ENCODE data around the gene ARAF.

DNA sequence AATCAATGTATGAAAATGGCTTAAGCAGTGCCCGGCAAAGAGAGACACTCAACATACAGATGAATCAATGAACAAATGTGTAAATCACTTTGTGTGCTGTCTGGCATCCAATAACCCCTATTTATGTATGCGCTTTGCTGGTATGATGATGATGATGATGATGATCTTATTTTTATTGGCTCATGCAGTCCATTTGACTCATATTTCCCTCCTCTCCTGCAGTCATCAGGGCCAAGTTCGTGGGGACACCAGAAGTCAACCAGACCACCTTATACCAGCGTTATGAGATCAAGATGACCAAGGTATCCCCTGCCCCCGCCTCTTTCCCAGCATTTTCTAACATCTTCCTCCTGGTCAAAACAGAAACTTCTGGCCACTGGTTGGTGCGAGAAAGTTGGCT lies 23.7 kb downstream of the ARAF start:
- TF ChIP-seq, protein P1, sequence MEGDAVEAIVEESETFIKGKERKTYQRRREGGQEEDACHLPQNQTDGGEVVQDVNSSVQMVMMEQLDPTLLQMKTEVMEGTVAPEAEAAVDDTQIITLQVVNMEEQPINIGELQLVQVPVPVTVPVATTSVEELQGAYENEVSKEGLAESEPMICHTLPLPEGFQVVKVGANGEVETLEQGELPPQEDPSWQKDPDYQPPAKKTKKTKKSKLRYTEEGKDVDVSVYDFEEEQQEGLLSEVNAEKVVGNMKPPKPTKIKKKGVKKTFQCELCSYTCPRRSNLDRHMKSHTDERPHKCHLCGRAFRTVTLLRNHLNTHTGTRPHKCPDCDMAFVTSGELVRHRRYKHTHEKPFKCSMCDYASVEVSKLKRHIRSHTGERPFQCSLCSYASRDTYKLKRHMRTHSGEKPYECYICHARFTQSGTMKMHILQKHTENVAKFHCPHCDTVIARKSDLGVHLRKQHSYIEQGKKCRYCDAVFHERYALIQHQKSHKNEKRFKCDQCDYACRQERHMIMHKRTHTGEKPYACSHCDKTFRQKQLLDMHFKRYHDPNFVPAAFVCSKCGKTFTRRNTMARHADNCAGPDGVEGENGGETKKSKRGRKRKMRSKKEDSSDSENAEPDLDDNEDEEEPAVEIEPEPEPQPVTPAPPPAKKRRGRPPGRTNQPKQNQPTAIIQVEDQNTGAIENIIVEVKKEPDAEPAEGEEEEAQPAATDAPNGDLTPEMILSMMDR (IDR thresholded peaks at IDR 0.05): no peak
- no peak for TF ChIP-seq POLR2A (IDR thresholded peaks at IDR 0.05)

Measured in lower leg skin (tissue), 3 donors.